ENCODE data around the gene RPL26.

GRCh38 chr17:8345951-8346665 is 36.9 kb downstream of the RPL26 start:
- TF ChIP-seq POLR2A (IDR thresholded peaks at IDR 0.05) (no peak), CTCF (IDR thresholded peaks at IDR 0.05 in 4 of 5, conservative IDR thresholded peaks at IDR 0.05 in 1 of 5) (no peak)

All from gastrocnemius medialis (tissue), 4 donors.